Osteoblast (primary cell): ENCODE results near the gene CCDC159. TPM values are rescaled to one million over a fixed set of nuclear protein-coding genes. Genes with fewer than 3 reads are reported as not detected.
"Not testable (repeated sequence)": the region's sequence is repeated elsewhere in the genome, so short reads cannot be mapped to it uniquely, and the experiment has no call there.

Source experiments
- DNase-seq: peaks from one replicate; pipeline ENCODE4 v3.0.0; 2011; ENCODE audit warnings: low spot score, mixed read lengths; ENCODE audit not compliant: insufficient read length; ENCODE audit errors: missing footprints
- H2AFZ ChIP-seq: 2 replicates; pipeline ENCODE4 v1.6.0; 2011; ENCODE audit warnings: mild to moderate bottlenecking, low read length
- H3K27ac ChIP-seq: 2 replicates; pipeline ENCODE4 v1.5.1; 2011; ENCODE audit warnings: mild to moderate bottlenecking, low read depth, low read length, moderate library complexity
- H3K27me3 ChIP-seq: 2 replicates; pipeline ENCODE4 v1.6.0; 2012; ENCODE audit warnings: mild to moderate bottlenecking, control low read depth, inconsistent platforms, low read length, moderate library complexity; ENCODE audit not compliant: insufficient read depth
- H3K36me3 ChIP-seq: 2 replicates; pipeline ENCODE4 v1.5.1; 2011; ENCODE audit warnings: mild to moderate bottlenecking, low read length, control low read depth, moderate library complexity; ENCODE audit not compliant: insufficient read depth
- H3K4me1 ChIP-seq: 2 replicates; pipeline ENCODE4 v1.5.1; 2011; ENCODE audit warnings: mild to moderate bottlenecking, low read length, control low read depth, moderate library complexity; ENCODE audit not compliant: insufficient read depth
- H3K4me2 ChIP-seq: 2 replicates; pipeline ENCODE4 v1.6.0; 2011; ENCODE audit warnings: mild to moderate bottlenecking, low read length; ENCODE audit not compliant: insufficient read depth
- H3K4me3 ChIP-seq: fragments of 200-600 bp; sonication (generic); 3 replicates; pipeline ENCODE4 v1.5.1; 2012; ENCODE audit warnings: mild to moderate bottlenecking, low read length, inconsistent platforms; ENCODE audit not compliant: insufficient read depth
- H3K79me2 ChIP-seq: 2 replicates; pipeline ENCODE4 v1.6.0; 2012; ENCODE audit warnings: mild to moderate bottlenecking, low read length, control low read depth, inconsistent platforms; ENCODE audit not compliant: insufficient read depth
- H3K9me3 ChIP-seq: 2 replicates; pipeline ENCODE4 v1.5.1; 2011; ENCODE audit warnings: low read depth, low read length, control low read depth
- H4K20me1 ChIP-seq: 2 replicates; pipeline ENCODE4 v1.6.0; 2012; ENCODE audit warnings: mild to moderate bottlenecking, low read length, control low read depth; ENCODE audit not compliant: insufficient read depth
- total RNA-seq: library from RNA; depleted of rRNA; stranded (reverse); fragments of >200 nt; gene quantifications from 2 replicates; pipeline ENCODE4 v1.2.3, GENCODE V29; 2012
- TF ChIP-seq, protein P1 (sequence below): IDR thresholded peaks from 2 replicates; pipeline ENCODE4 v1.5.1; 2011; ENCODE audit warnings: mild to moderate bottlenecking, low read depth, low read length, moderate library complexity; ENCODE audit errors: extremely low read depth

The CCDC159 gene
- total RNA-seq, 1 donor, result 4.0 TPM

DNA sequence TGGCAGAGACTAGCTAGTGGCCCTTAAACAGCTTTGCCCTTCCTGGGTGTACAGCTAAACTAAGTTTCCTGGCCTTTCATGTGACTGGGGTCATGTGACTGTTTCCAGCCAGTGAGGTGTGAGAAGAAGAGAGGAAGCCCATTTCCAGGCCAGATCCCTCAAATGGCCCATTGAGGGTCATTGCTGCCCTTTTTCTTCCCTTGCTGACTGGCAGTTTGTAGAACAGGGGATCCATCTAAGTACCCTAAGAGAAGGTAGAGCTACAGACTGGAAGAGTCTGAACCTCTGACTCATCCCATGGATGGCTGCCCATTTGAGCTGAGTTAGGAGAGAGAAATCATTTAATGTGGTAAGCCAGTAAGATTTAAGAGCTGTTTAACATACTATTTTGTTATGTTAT, 30.9 kb downstream of the CCDC159 start:
- H3K36me3 ChIP-seq, result peaks cover 3% of the 10 kb centered on the region
- H4K20me1 ChIP-seq, result peaks cover 10% of the 10 kb centered on the region
- H3K4me3 ChIP-seq, result no peak overlapping the region
- peak; percentile 94 for DNase-seq
- H2AFZ ChIP-seq, result no peak overlapping the region
- peaks cover 2% of the 10 kb centered on the region for H3K27me3 ChIP-seq
- TF ChIP-seq, protein P1, sequence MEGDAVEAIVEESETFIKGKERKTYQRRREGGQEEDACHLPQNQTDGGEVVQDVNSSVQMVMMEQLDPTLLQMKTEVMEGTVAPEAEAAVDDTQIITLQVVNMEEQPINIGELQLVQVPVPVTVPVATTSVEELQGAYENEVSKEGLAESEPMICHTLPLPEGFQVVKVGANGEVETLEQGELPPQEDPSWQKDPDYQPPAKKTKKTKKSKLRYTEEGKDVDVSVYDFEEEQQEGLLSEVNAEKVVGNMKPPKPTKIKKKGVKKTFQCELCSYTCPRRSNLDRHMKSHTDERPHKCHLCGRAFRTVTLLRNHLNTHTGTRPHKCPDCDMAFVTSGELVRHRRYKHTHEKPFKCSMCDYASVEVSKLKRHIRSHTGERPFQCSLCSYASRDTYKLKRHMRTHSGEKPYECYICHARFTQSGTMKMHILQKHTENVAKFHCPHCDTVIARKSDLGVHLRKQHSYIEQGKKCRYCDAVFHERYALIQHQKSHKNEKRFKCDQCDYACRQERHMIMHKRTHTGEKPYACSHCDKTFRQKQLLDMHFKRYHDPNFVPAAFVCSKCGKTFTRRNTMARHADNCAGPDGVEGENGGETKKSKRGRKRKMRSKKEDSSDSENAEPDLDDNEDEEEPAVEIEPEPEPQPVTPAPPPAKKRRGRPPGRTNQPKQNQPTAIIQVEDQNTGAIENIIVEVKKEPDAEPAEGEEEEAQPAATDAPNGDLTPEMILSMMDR, result no peak
- no peaks in the 10 kb centered on the region for H3K9me3 ChIP-seq
- peaks cover 10% of the 10 kb centered on the region for H3K79me2 ChIP-seq
- peak overlapping the region; percentile 54 for H3K27ac ChIP-seq
- H3K4me2 ChIP-seq, result peak overlapping the region; percentile 41
- H3K4me1 ChIP-seq, result peaks cover 52% of the 10 kb centered on the region

GRCh38 chr19:11377756-11378155, 31.4 kb downstream of the CCDC159 start:
- H3K79me2 ChIP-seq, result peaks cover 10% of the 10 kb centered on the region
- peaks cover 10% of the 10 kb centered on the region for H4K20me1 ChIP-seq
- peak overlapping the region; percentile 41 for H3K4me2 ChIP-seq
- no peaks in the 10 kb centered on the region for H3K9me3 ChIP-seq
- no peak overlapping the region for H2AFZ ChIP-seq
- H3K4me1 ChIP-seq, result peaks cover 52% of the 10 kb centered on the region
- peak; percentile 73 for DNase-seq
- peaks cover 5% of the 10 kb centered on the region for H3K27me3 ChIP-seq
- peaks cover 3% of the 10 kb centered on the region for H3K36me3 ChIP-seq
- H3K4me3 ChIP-seq, result no peak overlapping the region
- TF ChIP-seq, protein P1, result no peak
- H3K27ac ChIP-seq, result peak overlapping the region; percentile 54

GRCh38 chr19:11378319-11379189, 32.2 kb downstream of the CCDC159 start:
- peak overlapping the region; percentile 13 for H3K4me3 ChIP-seq
- H3K79me2 ChIP-seq, result peaks cover 10% of the 10 kb centered on the region
- H2AFZ ChIP-seq, result no peak overlapping the region
- H3K27ac ChIP-seq, result peak overlapping the region; percentile 54
- peaks cover 3% of the 10 kb centered on the region for H3K36me3 ChIP-seq
- H3K4me1 ChIP-seq, result peaks cover 52% of the 10 kb centered on the region
- peaks cover 10% of the 10 kb centered on the region for H4K20me1 ChIP-seq
- H3K27me3 ChIP-seq, result peaks cover 11% of the 10 kb centered on the region
- DNase-seq, result peak; percentile 98
- H3K4me2 ChIP-seq, result peak overlapping the region; percentile 60
- H3K9me3 ChIP-seq, result no peaks in the 10 kb centered on the region
- TF ChIP-seq, protein P1, result peak; percentile 25

GRCh38 chr19:11379269-11379845, 33.0 kb downstream of the CCDC159 start:
- Histone ChIP-seq H3K27me3 (peaks cover 14% of the 10 kb centered on the region), H3K4me1 (peaks cover 44% of the 10 kb centered on the region), H4K20me1 (peaks cover 10% of the 10 kb centered on the region)
- not testable (repeated sequence) for H3K27ac ChIP-seq, H3K4me3 ChIP-seq, H3K4me2 ChIP-seq, H2AFZ ChIP-seq, H3K9me3 ChIP-seq, DNase-seq, H3K36me3 ChIP-seq, H3K79me2 ChIP-seq
